ENCODE results near the gene MTHFSD.

MTHFSD gene

GRCh38 chr16:86554917-86555703, at the start of gene MTHFSD:
Gene MTHFSD, minus strand, starts transcription at chr16:86555235. Its CDS starts 51 bp downstream, at chr16:86555184.
- H3K36me3 ChIP-seq (ENCODE audit: control insufficient read depth, insufficient read depth, low read length, severe bottlenecking): peaks cover 18% of the 10 kb centered on the region
- H3K9ac ChIP-seq (ENCODE audit: low read length): peak within 1 kb of the TSS; percentile 93
- H3K27me3 ChIP-seq (replicated peaks; ENCODE audit: control insufficient read depth, insufficient read depth, low read length): peaks cover 7% of the 10 kb centered on the region
- peak; percentile 96 for DNase-seq (ENCODE audit: low read depth)
- H3K9me3 ChIP-seq (ENCODE audit: control insufficient read depth, low read length): no peaks in the 10 kb centered on the region
- H3K4me1 ChIP-seq (ENCODE audit: control insufficient read depth, insufficient read depth, low read length): peaks cover 12% of the 10 kb centered on the region
- peak within 1 kb of the TSS; percentile 94 for H3K4me3 ChIP-seq (ENCODE audit: low read length)

GRCh38 chr16:86604436-86605193, 49.6 kb upstream of the MTHFSD start:
- no peaks in the 10 kb centered on the region for H3K9me3 ChIP-seq (ENCODE audit: control insufficient read depth, low read length)
- no peaks in the 10 kb centered on the region for H3K36me3 ChIP-seq (ENCODE audit: control insufficient read depth, insufficient read depth, low read length, severe bottlenecking)
- H3K27me3 ChIP-seq (replicated peaks; ENCODE audit: control insufficient read depth, insufficient read depth, low read length): no peaks in the 10 kb centered on the region
- no peak for DNase-seq (ENCODE audit: low read depth)
- no peak overlapping the region for H3K9ac ChIP-seq (ENCODE audit: low read length)
- H3K4me1 ChIP-seq (ENCODE audit: control insufficient read depth, insufficient read depth, low read length): peaks cover 16% of the 10 kb centered on the region
- no peak overlapping the region for H3K4me3 ChIP-seq (ENCODE audit: low read length)

DNA sequence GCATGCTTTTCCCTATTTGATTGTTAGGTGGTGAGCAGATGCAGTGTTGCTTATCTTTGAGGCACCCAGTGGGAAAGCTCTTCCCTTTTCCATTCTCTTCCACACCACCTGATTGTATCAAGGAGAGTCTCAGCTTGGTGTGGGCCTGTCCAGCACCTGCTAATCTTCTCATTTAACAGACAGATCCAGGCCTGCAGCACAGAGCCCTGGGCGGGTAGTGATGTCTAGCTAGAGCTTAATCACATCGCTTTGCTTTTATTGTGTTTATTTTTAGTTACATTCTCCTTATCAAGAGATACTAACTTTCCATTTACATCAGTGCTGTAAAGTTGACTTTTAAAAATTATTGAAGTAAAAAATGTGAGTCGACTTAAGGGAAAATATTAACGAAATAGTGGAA, 47.5 kb upstream of the MTHFSD start:
- H3K9ac ChIP-seq (ENCODE audit: low read length): no peak overlapping the region
- H3K27me3 ChIP-seq (replicated peaks; ENCODE audit: control insufficient read depth, insufficient read depth, low read length): no peaks in the 10 kb centered on the region
- no peak overlapping the region for H3K4me3 ChIP-seq (ENCODE audit: low read length)
- H3K9me3 ChIP-seq (ENCODE audit: control insufficient read depth, low read length): no peaks in the 10 kb centered on the region
- no peak for DNase-seq (ENCODE audit: low read depth)
- peaks cover 8% of the 10 kb centered on the region for H3K4me1 ChIP-seq (ENCODE audit: control insufficient read depth, insufficient read depth, low read length)
- H3K36me3 ChIP-seq (ENCODE audit: control insufficient read depth, insufficient read depth, low read length, severe bottlenecking): no peaks in the 10 kb centered on the region

GRCh38 chr16:86601356-86601755, 46.3 kb upstream of the MTHFSD start:
- no peaks in the 10 kb centered on the region for H3K27me3 ChIP-seq (replicated peaks; ENCODE audit: control insufficient read depth, insufficient read depth, low read length)
- DNase-seq (ENCODE audit: low read depth): no peak
- H3K36me3 ChIP-seq (ENCODE audit: control insufficient read depth, insufficient read depth, low read length, severe bottlenecking): no peaks in the 10 kb centered on the region
- no peak overlapping the region for H3K9ac ChIP-seq (ENCODE audit: low read length)
- H3K9me3 ChIP-seq (ENCODE audit: control insufficient read depth, low read length): no peaks in the 10 kb centered on the region
- peaks cover 13% of the 10 kb centered on the region for H3K4me1 ChIP-seq (ENCODE audit: control insufficient read depth, insufficient read depth, low read length)
- no peak overlapping the region for H3K4me3 ChIP-seq (ENCODE audit: low read length)

DNA sequence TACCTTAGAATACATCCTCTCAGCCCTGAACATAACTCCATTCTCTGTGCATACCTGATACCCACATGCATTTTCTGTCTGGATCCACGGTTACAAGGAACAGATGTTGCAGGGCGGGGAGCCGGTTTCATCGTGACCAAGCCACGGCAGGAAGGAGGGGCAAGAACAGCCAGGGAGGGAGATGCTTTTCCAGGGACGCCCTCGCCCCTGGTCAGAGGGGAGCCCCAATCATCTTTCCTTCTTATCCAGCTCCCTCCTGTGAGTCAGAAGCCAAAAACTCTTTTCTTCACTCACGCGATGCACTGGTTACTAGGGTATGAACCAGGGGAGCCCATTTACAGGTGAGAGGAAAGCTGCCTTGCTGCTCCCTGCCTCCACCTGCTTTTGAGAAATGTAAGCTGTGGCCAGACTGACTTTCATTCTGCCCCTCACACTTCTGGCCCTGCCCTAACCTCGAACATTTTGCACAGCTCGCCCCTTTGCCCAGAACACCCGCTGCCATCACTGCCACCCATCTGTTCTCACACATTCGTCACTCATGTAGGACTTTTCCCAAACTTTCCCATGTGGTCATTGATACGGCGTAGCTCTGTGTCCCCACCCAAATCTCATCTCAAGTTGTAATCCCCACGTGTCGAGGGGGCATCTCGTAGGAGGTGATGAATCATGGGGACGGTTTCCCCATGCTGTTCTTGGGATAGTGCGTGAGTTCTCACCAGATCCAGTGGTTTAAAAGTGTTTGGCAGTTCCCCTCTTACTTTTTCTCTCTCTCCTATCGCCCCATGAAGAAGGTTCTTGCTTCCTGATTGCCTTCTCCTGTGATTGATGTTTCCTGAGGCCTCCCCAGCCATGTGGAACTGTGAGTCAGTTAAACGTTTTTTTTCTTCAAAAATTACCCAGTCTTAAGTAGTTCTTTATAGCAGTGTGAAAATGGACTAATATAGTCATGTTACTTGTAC, 43.9 kb upstream of the MTHFSD start:
- Histone ChIP-seq H3K9ac (ENCODE audit: low read length) (peak overlapping the region; percentile 27), H3K4me1 (ENCODE audit: control insufficient read depth, insufficient read depth, low read length) (peaks cover 22% of the 10 kb centered on the region), H3K27me3 (replicated peaks; ENCODE audit: control insufficient read depth, insufficient read depth, low read length) (peaks cover 3% of the 10 kb centered on the region), H3K36me3 (ENCODE audit: control insufficient read depth, insufficient read depth, low read length, severe bottlenecking) (no peaks in the 10 kb centered on the region), H3K9me3 (ENCODE audit: control insufficient read depth, low read length) (no peaks in the 10 kb centered on the region), H3K4me3 (ENCODE audit: low read length) (peak overlapping the region; percentile 51)
- peak; percentile 81 for DNase-seq (ENCODE audit: low read depth)

DNA sequence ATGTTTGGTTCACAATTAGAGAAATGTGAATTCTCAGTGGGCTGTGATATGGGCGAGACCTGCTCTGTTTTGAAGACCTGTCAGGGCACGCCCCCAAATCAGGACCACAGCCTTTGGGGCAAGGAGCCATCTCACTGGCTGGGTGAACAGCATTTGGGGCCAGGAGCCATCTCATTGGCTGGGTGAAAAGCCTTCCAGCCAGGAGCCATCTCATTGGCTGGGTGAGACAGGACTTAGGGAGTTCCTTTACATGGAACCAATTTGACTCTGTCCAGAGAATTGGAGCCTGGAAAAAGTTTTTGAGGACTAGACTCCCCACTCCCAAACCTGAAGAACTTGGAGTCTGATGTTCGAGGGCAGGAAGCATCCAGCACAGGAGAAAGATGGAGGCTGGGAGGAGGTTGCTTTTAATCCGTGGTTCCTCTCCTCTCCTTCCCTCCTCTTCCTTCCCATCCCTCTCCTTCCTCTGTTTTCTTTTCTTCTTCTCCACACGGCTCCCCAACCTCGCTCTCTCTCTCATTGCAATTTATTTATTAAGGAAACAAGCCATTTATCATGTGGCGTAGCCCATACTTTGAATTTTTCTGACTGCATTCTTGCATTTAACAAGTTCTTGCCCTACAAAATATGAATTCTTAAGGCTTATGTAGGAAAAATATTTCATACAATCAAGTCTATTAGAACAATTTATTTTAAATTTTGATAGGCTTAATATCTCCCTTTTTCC, 43.0 kb upstream of the MTHFSD start:
- peak overlapping the region; percentile 51 for H3K4me3 ChIP-seq (ENCODE audit: low read length)
- peaks cover 22% of the 10 kb centered on the region for H3K4me1 ChIP-seq (ENCODE audit: control insufficient read depth, insufficient read depth, low read length)
- no peaks in the 10 kb centered on the region for H3K36me3 ChIP-seq (ENCODE audit: control insufficient read depth, insufficient read depth, low read length, severe bottlenecking)
- DNase-seq (ENCODE audit: low read depth): peak; percentile 49
- peaks cover 3% of the 10 kb centered on the region for H3K27me3 ChIP-seq (replicated peaks; ENCODE audit: control insufficient read depth, insufficient read depth, low read length)
- no peaks in the 10 kb centered on the region for H3K9me3 ChIP-seq (ENCODE audit: control insufficient read depth, low read length)
- H3K9ac ChIP-seq (ENCODE audit: low read length): peak overlapping the region; percentile 27

DNA sequence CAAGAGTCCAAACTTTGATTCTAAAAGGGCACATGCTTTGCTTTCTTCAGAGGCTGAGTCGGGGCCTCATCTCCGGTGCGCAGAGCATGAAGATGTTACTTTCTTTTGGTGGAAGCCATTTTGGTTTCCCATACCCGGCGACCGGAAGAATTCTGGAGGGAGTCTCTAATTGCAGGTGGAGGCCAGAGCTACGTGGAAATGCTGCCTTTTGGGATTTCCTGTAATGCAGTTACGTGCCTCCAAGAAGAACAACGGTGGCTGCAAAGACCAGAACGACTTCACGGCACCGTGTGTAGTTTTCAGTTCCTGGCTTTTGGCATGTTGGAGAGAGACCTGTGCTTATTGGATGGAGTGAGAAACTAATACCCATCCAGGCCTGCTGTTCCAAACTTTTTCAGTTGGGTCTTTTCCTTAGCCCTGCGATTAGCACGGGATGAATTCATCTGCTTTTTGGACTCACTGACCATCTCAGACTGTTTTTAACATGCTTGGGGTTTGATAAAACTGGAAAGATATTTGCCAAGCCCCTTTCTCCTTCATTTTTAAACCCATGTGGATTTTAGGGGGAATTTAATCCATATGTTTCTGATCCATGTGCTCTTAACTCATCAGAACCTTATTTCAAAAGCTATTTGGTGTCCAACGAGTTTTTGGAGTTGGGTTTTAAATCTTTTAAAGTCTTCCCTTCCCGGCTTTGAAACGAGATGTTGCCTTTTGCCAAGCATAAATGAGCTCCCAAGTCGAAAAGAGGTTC, 42.3 kb upstream of the MTHFSD start:
- Histone ChIP-seq H3K9me3 (ENCODE audit: control insufficient read depth, low read length) (no peaks in the 10 kb centered on the region), H3K4me1 (ENCODE audit: control insufficient read depth, insufficient read depth, low read length) (peaks cover 22% of the 10 kb centered on the region), H3K4me3 (ENCODE audit: low read length) (no peak overlapping the region), H3K9ac (ENCODE audit: low read length) (no peak overlapping the region), H3K27me3 (replicated peaks; ENCODE audit: control insufficient read depth, insufficient read depth, low read length) (peaks cover 3% of the 10 kb centered on the region), H3K36me3 (ENCODE audit: control insufficient read depth, insufficient read depth, low read length, severe bottlenecking) (no peaks in the 10 kb centered on the region)
- DNase-seq (ENCODE audit: low read depth): no peak

GRCh38 chr16:86595983-86596605, 41.1 kb upstream of the MTHFSD start:
- no peaks in the 10 kb centered on the region for H3K36me3 ChIP-seq (ENCODE audit: control insufficient read depth, insufficient read depth, low read length, severe bottlenecking)
- H3K9me3 ChIP-seq (ENCODE audit: control insufficient read depth, low read length): no peaks in the 10 kb centered on the region
- peaks cover 22% of the 10 kb centered on the region for H3K4me1 ChIP-seq (ENCODE audit: control insufficient read depth, insufficient read depth, low read length)
- no peak for DNase-seq (ENCODE audit: low read depth)
- peaks cover 3% of the 10 kb centered on the region for H3K27me3 ChIP-seq (replicated peaks; ENCODE audit: control insufficient read depth, insufficient read depth, low read length)
- H3K4me3 ChIP-seq (ENCODE audit: low read length): no peak overlapping the region
- no peak overlapping the region for H3K9ac ChIP-seq (ENCODE audit: low read length)

DNA sequence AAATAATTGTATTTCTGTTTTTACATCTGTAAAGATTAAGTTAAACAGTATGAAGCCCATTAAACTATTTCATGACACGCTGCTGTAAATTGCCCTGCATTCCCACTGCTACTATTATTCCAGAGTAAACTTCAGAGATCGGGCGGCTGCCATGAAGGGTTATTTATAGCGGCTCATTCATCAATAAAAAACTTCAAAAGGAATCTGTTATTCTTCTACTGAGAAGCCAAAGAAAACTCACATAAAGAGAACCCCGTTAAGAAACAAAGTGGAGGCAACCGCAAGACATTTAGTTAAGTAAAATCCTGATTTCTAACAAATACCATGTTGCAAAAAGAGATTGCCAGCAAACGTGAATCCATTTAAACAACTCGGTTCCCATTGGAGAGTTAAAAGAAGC, 39.7 kb upstream of the MTHFSD start:
- peaks cover 3% of the 10 kb centered on the region for H3K27me3 ChIP-seq (replicated peaks; ENCODE audit: control insufficient read depth, insufficient read depth, low read length)
- no peaks in the 10 kb centered on the region for H3K9me3 ChIP-seq (ENCODE audit: control insufficient read depth, low read length)

More for the DNA sequence above, 39.7 kb upstream of the MTHFSD start:
- H3K9ac ChIP-seq (ENCODE audit: low read length): no peak overlapping the region
- peaks cover 26% of the 10 kb centered on the region for H3K4me1 ChIP-seq (ENCODE audit: control insufficient read depth, insufficient read depth, low read length)
- H3K36me3 ChIP-seq (ENCODE audit: control insufficient read depth, insufficient read depth, low read length, severe bottlenecking): no peaks in the 10 kb centered on the region
- DNase-seq (ENCODE audit: low read depth): no peak
- no peak overlapping the region for H3K4me3 ChIP-seq (ENCODE audit: low read length)
